DMS79 treated with DMSO at 0.1 percent for 48 hours (cell line): ENCODE data around the gene PIP5K1C.

Source experiments
- DNase-seq: peaks from one replicate; lab custom pipeline; 2025; lab: John Stamatoyannopoulos, UW

Gene PIP5K1C

GRCh38 chr19:3626473-3627350 is 73.6 kb downstream of the PIP5K1C start, which contains the start of gene CACTIN:
TSS of gene CACTIN (minus strand) at chr19:3626790. CDS start at chr19:3626762, 28 bp downstream.
- peak; percentile 93 for DNase-seq

- DNase-seq: no peak
Observed at GRCh38 chr19:3625996-3626472, 74.2 kb downstream of the PIP5K1C start.

GRCh38 chr19:3623716-3624115 is 76.6 kb downstream of the PIP5K1C start:
- DNase-seq: no peak

GRCh38 chr19:3622224-3622623 is 78.0 kb downstream of the PIP5K1C start:
- no peak for DNase-seq

GRCh38 chr19:3621689-3622088 is 78.6 kb downstream of the PIP5K1C start:
- DNase-seq: no peak

GRCh38 chr19:3620817-3621547 is 79.3 kb downstream of the PIP5K1C start:
- no peak for DNase-seq

- DNase-seq: no peak
Observed at GRCh38 chr19:3620145-3620816, 80.0 kb downstream of the PIP5K1C start.

- DNase-seq: no peak
Observed at GRCh38 chr19:3619631-3620012, 80.6 kb downstream of the PIP5K1C start.

- DNase-seq: no peak
Observed at GRCh38 chr19:3618811-3619630, 81.2 kb downstream of the PIP5K1C start.

- no peak for DNase-seq
Observed at GRCh38 chr19:3618144-3618810, 82.0 kb downstream of the PIP5K1C start.

GRCh38 chr19:3617463-3617862 is 82.8 kb downstream of the PIP5K1C start:
- DNase-seq: no peak

GRCh38 chr19:3615524-3616135 is 84.6 kb downstream of the PIP5K1C start:
- no peak for DNase-seq

GRCh38 chr19:3614858-3615505 is 85.3 kb downstream of the PIP5K1C start:
- no peak for DNase-seq

- no peak for DNase-seq
Observed at GRCh38 chr19:3613818-3614661, 86.2 kb downstream of the PIP5K1C start.

- DNase-seq: no peak
Observed at GRCh38 chr19:3612901-3613741, 87.1 kb downstream of the PIP5K1C start.

- DNase-seq: no peak
Observed at GRCh38 chr19:3612330-3612729, 87.9 kb downstream of the PIP5K1C start.

GRCh38 chr19:3611841-3612240 is 88.4 kb downstream of the PIP5K1C start:
- DNase-seq: no peak
